Mesendoderm (in vitro differentiated cells): ENCODE results near the gene PTP4A1.
A peak's percentile ranks its signal among the peaks of the same experiment; 100 is the strongest.
"Not testable (repeated sequence)": the region's sequence is repeated elsewhere in the genome, so short reads cannot be mapped to it uniquely, and the experiment has no call there.

ENCODE experiments used
- DNase-seq: peaks from one replicate; pipeline ENCODE4 v3.0.0; 2013
- H2AK5ac ChIP-seq: 2 replicates; pipeline ENCODE4 v1.6.1; 2013; ENCODE audit warnings: low read length, inconsistent platforms
- H2BK120ac ChIP-seq: 2 replicates; pipeline ENCODE4 v1.6.1; 2013; ENCODE audit warnings: low read depth, mild to moderate bottlenecking, low read length, moderate library complexity, mixed read lengths
- H2BK15ac ChIP-seq: replicated peaks from 2 replicates; pipeline ENCODE4 v1.6.1; 2013; ENCODE audit warnings: low read depth, mild to moderate bottlenecking, moderate library complexity
- H2BK5ac ChIP-seq: 2 replicates; pipeline ENCODE4 v1.6.1; 2013; ENCODE audit warnings: low read length, inconsistent platforms
- H3K18ac ChIP-seq: 2 replicates; pipeline ENCODE4 v1.6.1; 2013; ENCODE audit warnings: mild to moderate bottlenecking, low read length, mixed read lengths
- H3K23ac ChIP-seq: one replicate; pipeline ENCODE4 v1.6.1; 2013; ENCODE audit warnings: low read length
- H3K27ac ChIP-seq: 2 replicates; pipeline ENCODE4 v1.5.1; 2013; ENCODE audit warnings: low read depth, mild to moderate bottlenecking, inconsistent platforms, low read length, moderate library complexity
- H3K27me3 ChIP-seq: 2 replicates; pipeline ENCODE4 v1.6.1; 2013; ENCODE audit warnings: low read length, control low read depth, mild to moderate bottlenecking, inconsistent platforms; ENCODE audit not compliant: insufficient read depth, poor library complexity
- H3K36me3 ChIP-seq: 2 replicates; pipeline ENCODE4 v1.6.1; 2013; ENCODE audit warnings: low read length, inconsistent platforms; ENCODE audit not compliant: control insufficient read depth, insufficient read depth
- H3K4ac ChIP-seq: one replicate; pipeline ENCODE4 v1.6.1; 2013; ENCODE audit warnings: low read depth, mild to moderate bottlenecking, low read length, moderate library complexity
- H3K4me1 ChIP-seq: 2 replicates; pipeline ENCODE4 v1.6.1; 2013; ENCODE audit warnings: low read depth, low read length, inconsistent platforms; ENCODE audit not compliant: control insufficient read depth
- H3K4me2 ChIP-seq: 2 replicates; pipeline ENCODE4 v1.6.1; 2013; ENCODE audit warnings: low read length
- H3K4me3 ChIP-seq: 2 replicates; pipeline ENCODE4 v1.5.1; 2013; ENCODE audit warnings: mild to moderate bottlenecking, low read length
- H3K56ac ChIP-seq: one replicate; pipeline ENCODE4 v1.6.1; 2013; ENCODE audit warnings: low read length
- H3K79me1 ChIP-seq: 2 replicates; pipeline ENCODE4 v1.6.1; 2013; ENCODE audit warnings: low read length, inconsistent platforms
- H3K79me2 ChIP-seq: 2 replicates; pipeline ENCODE4 v1.6.1; 2013; ENCODE audit warnings: mild to moderate bottlenecking, low read length; ENCODE audit not compliant: control insufficient read depth, insufficient read depth
- H3K9ac ChIP-seq: 2 replicates; pipeline ENCODE4 v1.6.1; 2013; ENCODE audit warnings: low read length, inconsistent platforms
- H4K5ac ChIP-seq: one replicate; pipeline ENCODE4 v1.6.1; 2013; ENCODE audit warnings: low read length
- H4K8ac ChIP-seq: one replicate; pipeline ENCODE4 v1.6.1; 2013; ENCODE audit warnings: low read depth, mild to moderate bottlenecking, control low read depth, low read length, moderate library complexity
- WGBS: extraction: QIAGEN DNeasy Blood & Tissue Kit; methylation state at CpG from one replicate; pipeline ENCODE4 v1.1.7; 2013; ENCODE audit warnings: low lambda C conversion rate, missing lambda C conversion rate; ENCODE audit not compliant: insufficient coverage; ENCODE audit errors: extremely low coverage; 5-methylcytosine and 5-hydroxymethylcytosine counted together

The PTP4A1 gene

GRCh38 chr6:63584566-63584965, 12.3 kb downstream of the PTP4A1 start:
- H2BK120ac ChIP-seq, result no peak overlapping the region
- H3K36me3 ChIP-seq, result no peaks in the 10 kb centered on the region
- H2BK15ac ChIP-seq, result no peak overlapping the region
- H3K79me2 ChIP-seq, result no peaks in the 10 kb centered on the region
- H3K4ac ChIP-seq, result no peak overlapping the region
- H4K5ac ChIP-seq, result no peak overlapping the region
- H3K56ac ChIP-seq, result no peak overlapping the region
- H3K9ac ChIP-seq, result no peak overlapping the region
- no peaks in the 10 kb centered on the region for H3K4me1 ChIP-seq
- no CpG with 5 or more reads among the region's 8 CpGs for WGBS
- no peak overlapping the region for H3K18ac ChIP-seq
- no peak overlapping the region for H3K4me2 ChIP-seq
- H3K79me1 ChIP-seq, result no peaks in the 10 kb centered on the region
- no peak for DNase-seq
- H3K23ac ChIP-seq, result no peak overlapping the region
- H2BK5ac ChIP-seq, result no peak overlapping the region
- no peak overlapping the region for H4K8ac ChIP-seq
- H3K4me3 ChIP-seq, result no peak overlapping the region
- no peak overlapping the region for H2AK5ac ChIP-seq
- H3K27ac ChIP-seq, result no peak overlapping the region
- no peaks in the 10 kb centered on the region for H3K27me3 ChIP-seq

- H3K27me3 ChIP-seq, H2AK5ac ChIP-seq, H3K9ac ChIP-seq, H3K4me3 ChIP-seq, H2BK120ac ChIP-seq, H3K36me3 ChIP-seq, H3K27ac ChIP-seq, H2BK15ac ChIP-seq, H3K4me1 ChIP-seq, DNase-seq, H3K4ac ChIP-seq, H2BK5ac ChIP-seq, H4K5ac ChIP-seq, H4K8ac ChIP-seq, H3K4me2 ChIP-seq, H3K23ac ChIP-seq, H3K56ac ChIP-seq, H3K79me2 ChIP-seq, H3K18ac ChIP-seq, H3K79me1 ChIP-seq: not testable (repeated sequence)
- WGBS, result no CpG with 5 or more reads among the region's 2 CpGs
Observed at GRCh38 chr6:63585652-63586051, 13.4 kb downstream of the PTP4A1 start.

GRCh38 chr6:63589952-63590411, 17.7 kb downstream of the PTP4A1 start:
- Histone ChIP-seq H3K27ac (no peak overlapping the region), H3K23ac (no peak overlapping the region), H3K79me1 (no peaks in the 10 kb centered on the region), H4K8ac (no peak overlapping the region), H3K79me2 (no peaks in the 10 kb centered on the region), H3K56ac (no peak overlapping the region), H4K5ac (no peak overlapping the region), H2AK5ac (no peak overlapping the region), H3K4ac (no peak overlapping the region), H3K4me3 (no peak overlapping the region), H3K4me1 (no peaks in the 10 kb centered on the region), H3K27me3 (no peaks in the 10 kb centered on the region), H3K4me2 (no peak overlapping the region), H2BK15ac (no peak overlapping the region), H2BK5ac (no peak overlapping the region), H2BK120ac (no peak overlapping the region), H3K9ac (no peak overlapping the region), H3K36me3 (no peaks in the 10 kb centered on the region), H3K18ac (no peak overlapping the region)
- no CpG with 5 or more reads among the region's 2 CpGs for WGBS
- peak; percentile 6 for DNase-seq

GRCh38 chr6:63592886-63593285, 20.6 kb downstream of the PTP4A1 start:
- Histone ChIP-seq H3K36me3 (no peaks in the 10 kb centered on the region), H3K4me2 (no peak overlapping the region), H3K4me3 (no peak overlapping the region), H3K56ac (no peak overlapping the region), H3K18ac (no peak overlapping the region), H3K9ac (no peak overlapping the region), H2BK5ac (no peak overlapping the region), H3K27ac (no peak overlapping the region), H3K4me1 (no peaks in the 10 kb centered on the region), H3K79me2 (no peaks in the 10 kb centered on the region), H3K79me1 (no peaks in the 10 kb centered on the region), H2BK15ac (no peak overlapping the region), H3K23ac (no peak overlapping the region), H4K5ac (no peak overlapping the region), H3K27me3 (no peaks in the 10 kb centered on the region), H2BK120ac (no peak overlapping the region), H2AK5ac (no peak overlapping the region), H3K4ac (no peak overlapping the region), H4K8ac (no peak overlapping the region)
- no peak for DNase-seq
- no CpG with 5 or more reads among the region's 7 CpGs for WGBS

- H3K23ac ChIP-seq, result no peak overlapping the region
Observed at GRCh38 chr6:63597141-63598048, 25.1 kb downstream of the PTP4A1 start.

More at GRCh38 chr6:63597141-63598048, 25.1 kb downstream of the PTP4A1 start:
- no CpG with 5 or more reads among the region's 6 CpGs for WGBS
- no peak overlapping the region for H3K18ac ChIP-seq
- H3K79me2 ChIP-seq, result no peaks in the 10 kb centered on the region
- H3K4ac ChIP-seq, result no peak overlapping the region
- no peaks in the 10 kb centered on the region for H3K36me3 ChIP-seq
- H3K79me1 ChIP-seq, result no peaks in the 10 kb centered on the region
- no peak for DNase-seq
- H3K9ac ChIP-seq, result peak overlapping the region; percentile 5
- H2BK120ac ChIP-seq, result no peak overlapping the region
- no peak overlapping the region for H3K27ac ChIP-seq
- H4K5ac ChIP-seq, result no peak overlapping the region
- H2BK5ac ChIP-seq, result no peak overlapping the region
- H3K4me2 ChIP-seq, result peak overlapping the region; percentile 94
- no peaks in the 10 kb centered on the region for H3K4me1 ChIP-seq
- H2AK5ac ChIP-seq, result no peak overlapping the region
- H3K27me3 ChIP-seq, result no peaks in the 10 kb centered on the region
- peak overlapping the region; percentile 26 for H3K56ac ChIP-seq
- no peak overlapping the region for H3K4me3 ChIP-seq
- no peak overlapping the region for H4K8ac ChIP-seq
- no peak overlapping the region for H2BK15ac ChIP-seq
